ELF-1 (cell line): Measurements from ENCODE around the gene CHST10.

Source experiments
- DNase-seq: peaks from one replicate; pipeline ENCODE4 v3.0.0-alpha.2; 2016; ENCODE audit warnings: low read depth, low spot score

The CHST10 gene

GRCh38 chr2:100416397-100416934 is 1.0 kb downstream of the CHST10 start:
- no peak for DNase-seq

DNA sequence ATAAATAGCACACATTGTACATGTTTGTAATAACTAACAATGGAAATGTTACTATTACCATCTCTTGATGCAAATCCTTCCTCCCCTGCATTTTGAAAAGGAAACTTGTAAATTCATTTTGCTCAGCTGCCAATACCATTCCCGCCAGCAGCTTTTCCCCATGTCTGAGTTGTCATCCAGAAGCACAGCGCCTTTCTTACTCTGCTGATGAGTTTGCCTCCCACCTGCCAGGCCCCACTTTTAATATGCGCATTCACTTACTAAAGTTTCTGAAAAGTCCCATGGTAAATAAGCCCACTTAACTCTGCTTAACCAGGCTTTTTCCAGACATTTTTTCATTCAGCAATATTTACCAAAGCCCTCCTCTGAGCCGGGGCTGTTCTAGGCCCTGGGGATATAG is 3.9 kb downstream of the CHST10 start:
- peak; percentile 26 for DNase-seq

DNA sequence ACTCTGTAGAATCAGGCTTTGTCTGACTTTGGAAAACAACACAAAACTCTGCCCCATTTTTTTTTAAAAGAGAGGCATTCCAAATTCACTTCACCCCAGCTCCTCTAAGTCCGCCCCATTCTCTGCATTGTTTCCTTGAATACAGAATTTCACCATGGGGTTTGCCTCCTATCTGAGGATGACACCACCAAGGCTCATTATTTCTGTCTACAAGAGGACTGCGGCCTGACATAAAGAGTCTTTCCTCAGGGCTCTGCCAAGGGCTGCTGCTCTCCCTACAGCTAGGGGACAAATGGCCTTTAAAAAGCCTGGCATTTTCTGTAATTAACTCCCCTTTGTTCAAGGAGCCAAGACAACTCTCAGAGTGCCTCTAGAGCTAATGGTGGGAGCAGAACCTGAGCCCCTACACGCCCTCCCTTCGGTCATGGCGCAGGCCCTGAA is 4.6 kb downstream of the CHST10 start:
- peak; percentile 51 for DNase-seq

- DNase-seq: no peak
Measured at GRCh38 chr2:100412466-100412865, 5.0 kb downstream of the CHST10 start.

DNA sequence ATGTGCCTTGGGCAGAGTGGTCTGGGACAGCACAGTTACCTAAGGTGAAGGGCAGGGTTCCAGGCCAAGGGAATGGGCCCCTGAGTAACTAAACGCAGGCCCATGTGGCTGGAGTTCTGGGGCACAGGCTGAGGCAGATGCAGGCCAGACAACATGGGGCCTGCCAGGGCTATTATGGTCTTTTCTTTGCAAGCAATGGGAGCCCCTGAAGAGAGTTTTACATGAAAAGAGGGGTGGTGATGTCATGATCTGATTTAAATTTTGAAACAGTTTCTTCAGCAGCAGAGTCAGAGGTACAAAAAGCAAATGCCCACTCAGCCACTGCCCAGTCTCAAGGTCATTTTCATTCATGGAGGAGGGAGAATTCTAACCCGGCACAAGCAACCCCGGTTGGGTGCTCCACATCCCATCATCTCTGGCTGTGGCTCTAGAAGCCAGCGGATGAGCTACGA is 5.6 kb downstream of the CHST10 start:
- no peak for DNase-seq

DNA sequence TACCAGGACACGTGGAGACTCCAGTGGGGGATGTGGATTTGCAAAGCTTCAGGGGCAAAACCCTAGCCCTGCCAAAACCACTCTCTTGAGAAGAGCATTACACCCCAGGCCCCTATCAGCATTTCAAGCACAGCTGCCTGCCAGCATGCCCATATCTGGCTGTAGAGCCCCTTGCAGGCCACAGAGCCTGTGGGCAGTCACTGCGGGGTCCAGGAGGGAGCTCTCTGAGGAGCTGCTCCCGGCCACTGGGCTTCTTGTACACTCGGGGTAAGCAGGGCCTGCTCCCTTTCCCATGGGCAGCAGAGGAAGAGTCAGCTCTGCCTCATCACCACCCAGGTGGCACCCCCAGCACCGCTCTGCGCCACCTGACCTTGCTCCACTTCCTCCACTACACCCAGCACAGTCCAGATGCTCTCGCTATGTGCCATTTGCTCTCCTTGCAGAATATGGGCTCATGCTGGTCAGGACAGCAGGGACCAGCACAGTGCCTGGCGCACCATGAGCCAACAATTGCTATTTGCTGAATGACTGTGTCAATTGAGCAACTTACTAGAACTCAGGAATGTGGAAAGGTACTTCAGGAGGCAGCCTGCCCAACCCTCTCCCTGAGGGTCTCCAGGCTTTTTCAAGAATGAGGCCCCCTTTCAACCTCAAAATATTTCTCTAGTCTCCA is 7.4 kb downstream of the CHST10 start:
- DNase-seq: no peak

DNA sequence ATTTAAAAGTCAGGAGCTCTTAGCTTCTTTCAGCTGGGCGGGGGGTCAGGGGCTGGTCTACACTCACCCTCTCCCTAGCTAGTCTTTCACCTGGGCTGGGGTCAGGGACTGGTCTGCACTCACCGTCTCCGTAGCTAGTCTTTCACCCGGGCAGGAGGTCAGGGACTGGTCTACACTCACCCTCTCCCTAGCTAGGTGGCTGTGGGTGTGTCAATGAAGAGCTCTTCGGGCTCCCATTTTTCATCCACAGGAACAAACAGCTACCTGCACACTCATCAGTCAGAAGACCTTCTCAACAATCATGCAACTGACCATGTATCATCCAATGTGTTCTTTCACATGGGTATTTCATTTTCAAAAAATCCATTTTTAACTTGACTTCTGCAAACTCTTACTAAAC is 8.0 kb downstream of the CHST10 start:
- DNase-seq: no peak

GRCh38 chr2:100408941-100409340 is 8.5 kb downstream of the CHST10 start:
- no peak for DNase-seq

DNA sequence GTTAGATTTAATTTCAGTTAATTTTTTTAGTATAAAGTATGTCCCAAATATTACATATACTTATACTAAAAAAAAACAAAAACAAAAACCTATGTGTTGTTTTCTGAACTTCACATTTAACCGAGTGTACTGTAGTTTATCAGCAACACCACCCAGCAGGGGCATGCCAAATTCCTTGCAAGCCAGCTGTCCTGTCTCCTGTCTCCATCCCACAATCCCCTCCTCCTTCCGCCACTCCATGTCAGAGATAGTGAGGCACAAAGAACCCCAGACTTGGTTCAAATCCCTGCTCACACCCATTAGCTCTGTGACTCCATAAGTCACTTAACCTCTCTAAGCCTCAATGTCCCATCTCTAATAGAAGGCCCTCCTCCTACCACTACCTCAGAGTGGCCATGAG is 9.4 kb downstream of the CHST10 start:
- no peak for DNase-seq

DNA sequence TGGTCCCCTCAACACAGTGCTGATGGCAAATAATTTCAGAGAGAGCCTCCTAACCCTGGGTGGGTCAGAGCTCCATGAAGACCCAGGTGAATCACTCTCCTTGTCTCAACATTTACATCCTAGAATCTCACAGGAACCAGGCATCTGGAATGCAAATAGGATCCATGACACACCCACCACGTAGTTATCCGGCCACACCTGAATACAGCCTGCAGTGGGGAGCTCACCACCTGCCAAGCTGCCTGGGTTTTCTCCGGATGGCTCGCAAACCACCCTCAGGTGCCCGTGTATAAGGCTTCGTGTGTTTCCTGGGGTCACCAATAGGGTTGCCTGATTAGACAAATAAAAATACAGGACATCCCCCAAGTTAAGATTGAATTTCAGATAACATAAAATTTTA is 9.9 kb downstream of the CHST10 start:
- DNase-seq: no peak

DNA sequence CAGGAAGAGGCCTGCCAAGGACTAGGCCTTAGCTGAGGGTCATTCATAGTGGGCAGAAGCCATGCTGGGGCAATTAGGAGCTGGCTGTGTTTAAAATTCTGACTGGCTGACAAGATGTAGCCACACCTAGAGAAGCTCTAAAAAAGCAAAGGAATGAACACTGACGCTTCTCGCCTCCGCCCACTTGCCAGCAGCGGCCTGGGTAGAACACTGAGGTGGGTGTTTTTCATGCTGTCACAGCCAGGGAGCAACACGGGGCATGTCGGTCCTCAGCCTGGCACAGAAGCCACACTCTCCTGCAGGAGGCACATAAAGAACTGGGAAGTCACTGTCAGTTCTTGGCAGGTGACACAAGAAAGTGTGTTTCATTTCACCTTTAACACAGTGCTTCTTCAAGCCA is 10.4 kb downstream of the CHST10 start:
- DNase-seq: no peak

DNA sequence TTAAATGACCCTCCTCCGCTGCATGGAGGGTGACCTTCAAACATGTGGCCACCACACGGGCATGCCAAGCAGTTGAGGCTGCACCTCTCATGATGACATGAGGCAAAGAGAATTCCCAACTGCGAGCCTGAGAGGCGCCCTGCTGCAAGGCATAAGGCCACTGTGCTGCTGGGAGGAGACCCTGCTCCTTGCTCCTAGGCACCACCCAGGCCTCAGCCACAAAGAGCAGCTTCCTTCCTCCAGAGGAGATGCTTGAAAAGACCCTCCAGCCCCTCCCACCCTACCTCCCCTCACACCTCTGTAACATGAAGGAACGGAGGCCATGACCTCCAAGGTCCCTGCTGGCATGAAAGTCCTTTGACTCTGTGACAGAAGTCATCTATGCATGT is 11.4 kb downstream of the CHST10 start:
- no peak for DNase-seq

GRCh38 chr2:100405403-100406119 is 11.9 kb downstream of the CHST10 start:
- DNase-seq: no peak

- DNase-seq: no peak
Measured at GRCh38 chr2:100404411-100404810, 13.1 kb downstream of the CHST10 start.

- DNase-seq: no peak
Measured at GRCh38 chr2:100403722-100404121, 13.7 kb downstream of the CHST10 start.

- DNase-seq: no peak
Measured at GRCh38 chr2:100401268-100401667, 16.2 kb downstream of the CHST10 start.

DNA sequence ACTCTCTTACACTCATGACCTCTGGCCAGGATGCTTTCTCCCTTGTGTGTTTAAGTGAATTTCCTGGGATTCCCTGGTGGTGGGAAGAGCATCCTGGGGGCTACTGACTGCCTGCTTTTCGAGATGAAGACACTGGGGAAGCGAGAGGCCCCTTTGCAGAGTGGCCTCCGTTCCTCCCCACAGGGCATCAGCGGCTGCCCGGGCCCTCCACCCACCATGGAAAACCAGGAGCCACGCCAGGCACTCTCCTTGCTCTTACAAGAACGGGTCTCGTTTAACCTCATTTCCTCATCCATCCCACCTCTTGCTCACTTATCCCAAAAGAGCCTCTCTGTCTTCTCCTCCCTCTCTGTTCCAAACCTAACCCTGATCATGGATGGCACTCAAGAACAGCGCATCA is 17.8 kb downstream of the CHST10 start:
- DNase-seq: no peak

DNA sequence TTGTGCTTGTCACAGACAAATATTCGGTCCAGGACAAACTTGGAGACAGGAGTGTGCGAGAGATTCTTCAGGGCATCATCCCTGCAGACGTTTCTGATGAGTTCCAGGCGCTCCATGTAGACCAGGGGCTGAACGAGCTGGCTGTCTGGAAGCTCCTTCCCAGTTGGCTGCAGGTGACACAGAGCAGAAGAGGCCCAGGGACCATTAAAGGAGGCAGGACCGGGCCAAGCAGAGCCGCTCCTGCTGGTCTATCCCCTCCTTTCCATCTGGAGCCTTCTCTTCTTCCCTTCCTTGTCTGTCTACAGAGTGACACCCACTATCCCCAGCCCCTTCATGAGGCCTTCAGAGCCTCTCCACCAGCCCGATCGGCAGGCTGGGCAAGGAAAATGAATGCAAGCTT is 19.5 kb downstream of the CHST10 start:
- no peak for DNase-seq

GRCh38 chr2:100397118-100397860 is 20.2 kb downstream of the CHST10 start:
- DNase-seq: no peak

DNA sequence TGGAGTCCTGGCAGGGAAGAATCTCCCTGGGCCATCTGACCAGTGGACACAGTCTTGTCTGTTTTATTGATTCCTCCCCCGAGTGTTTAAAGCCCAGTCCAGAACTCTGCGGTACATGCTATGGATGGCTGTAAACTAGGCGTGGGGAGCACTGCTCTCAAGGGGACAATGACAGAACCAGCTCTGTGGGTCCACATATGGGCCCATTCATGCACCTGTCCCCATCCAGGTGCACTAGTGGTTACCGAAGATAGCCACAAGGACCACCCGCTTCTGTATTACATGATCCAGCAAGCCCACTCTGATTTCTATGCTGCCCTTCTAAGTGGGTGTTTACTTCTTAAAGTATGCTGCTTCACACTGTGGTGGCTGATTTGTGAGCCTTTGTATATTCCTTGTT is 21.0 kb downstream of the CHST10 start:
- DNase-seq: no peak

DNA sequence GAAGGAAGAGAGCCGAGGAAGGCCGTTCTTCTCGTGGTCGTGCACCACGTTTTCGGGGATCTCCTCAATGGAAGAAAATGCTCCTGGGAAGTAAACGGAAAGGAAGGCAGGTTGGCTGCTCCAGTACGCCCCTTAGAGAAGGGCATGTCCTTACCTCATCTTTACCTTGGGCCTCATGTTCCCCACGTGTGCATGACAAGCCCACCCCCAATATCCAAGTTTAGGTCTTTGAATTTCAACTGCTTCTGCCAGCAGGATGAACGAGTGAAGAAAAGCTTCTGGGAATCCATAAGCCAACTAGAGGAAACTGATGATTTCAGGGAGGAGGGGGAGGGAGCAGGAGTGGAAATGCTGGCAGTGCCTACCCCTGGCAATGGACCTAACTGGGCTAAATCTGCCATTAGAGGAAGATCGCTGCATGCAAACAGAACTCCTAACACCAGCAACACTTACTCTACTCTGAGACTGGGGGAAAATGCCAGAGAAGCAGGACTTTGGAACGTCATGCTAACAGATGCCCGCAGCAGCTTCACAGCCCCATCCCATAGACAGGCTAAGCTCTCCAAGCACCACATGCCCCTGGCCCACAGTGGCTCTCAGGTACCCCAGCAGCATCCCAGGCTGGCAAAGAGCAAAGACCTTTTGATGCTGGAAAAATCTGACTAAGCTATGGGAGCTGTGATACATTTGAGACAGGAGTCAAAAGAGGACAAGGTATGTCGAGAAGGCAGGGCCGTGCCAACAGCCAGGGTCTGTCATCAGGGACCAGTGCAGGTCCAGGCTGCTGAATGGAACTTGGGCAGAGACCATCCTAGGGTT is 21.7 kb downstream of the CHST10 start:
- DNase-seq: no peak
